ENCODE data around the gene RTP4. TPM values are rescaled to one million over a fixed set of nuclear protein-coding genes. Genes with fewer than 3 reads are reported as not detected.
A peak's percentile ranks its signal among the peaks of the same experiment; 100 is the strongest.

RTP4 gene, protein sequence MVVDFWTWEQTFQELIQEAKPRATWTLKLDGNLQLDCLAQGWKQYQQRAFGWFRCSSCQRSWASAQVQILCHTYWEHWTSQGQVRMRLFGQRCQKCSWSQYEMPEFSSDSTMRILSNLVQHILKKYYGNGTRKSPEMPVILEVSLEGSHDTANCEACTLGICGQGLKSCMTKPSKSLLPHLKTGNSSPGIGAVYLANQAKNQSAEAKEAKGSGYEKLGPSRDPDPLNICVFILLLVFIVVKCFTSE
- total RNA-seq: not detected

DNA sequence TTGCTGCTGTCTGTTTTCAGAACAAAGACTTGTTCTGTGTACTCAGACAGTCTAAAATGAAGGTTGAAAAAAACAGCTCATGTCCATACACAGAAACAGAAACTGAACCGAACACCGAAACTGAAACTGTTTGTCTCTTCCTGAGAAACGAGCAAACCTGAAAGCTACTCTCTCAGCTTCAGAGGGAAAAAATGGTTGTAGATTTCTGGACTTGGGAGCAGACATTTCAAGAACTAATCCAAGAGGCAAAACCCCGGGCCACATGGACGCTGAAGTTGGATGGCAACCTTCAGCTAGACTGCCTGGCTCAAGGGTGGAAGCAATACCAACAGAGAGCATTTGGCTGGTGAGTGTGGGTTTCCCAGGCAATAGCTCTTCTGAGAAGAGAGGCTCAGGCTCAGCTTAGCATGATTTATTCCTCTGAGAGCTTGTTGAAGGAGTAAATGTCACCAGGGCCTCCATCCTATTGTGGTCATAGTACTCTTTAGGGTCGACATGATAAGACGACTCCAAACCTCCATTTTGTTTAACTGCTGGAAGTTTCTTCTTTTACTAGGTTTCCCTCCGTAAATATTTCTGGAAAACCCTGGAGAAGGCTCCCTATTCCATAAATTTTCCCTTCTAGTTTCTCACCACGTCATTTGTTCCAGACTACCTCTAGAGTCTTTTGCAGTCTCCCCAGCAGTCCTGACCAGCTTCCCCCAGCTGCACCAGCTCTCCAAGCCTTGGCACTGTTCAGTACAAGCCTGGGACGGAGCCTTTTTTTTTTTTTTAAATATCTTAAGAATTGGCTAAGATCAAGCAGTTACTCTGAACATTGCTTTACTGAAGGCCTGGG, at the start of gene RTP4:
Gene RTP4 (plus strand): TSS at position 135 of the 838 bp plus-strand sequence. CDS start 57 bp downstream, at position 192.
- DNase-seq: peak; percentile 4

DNA sequence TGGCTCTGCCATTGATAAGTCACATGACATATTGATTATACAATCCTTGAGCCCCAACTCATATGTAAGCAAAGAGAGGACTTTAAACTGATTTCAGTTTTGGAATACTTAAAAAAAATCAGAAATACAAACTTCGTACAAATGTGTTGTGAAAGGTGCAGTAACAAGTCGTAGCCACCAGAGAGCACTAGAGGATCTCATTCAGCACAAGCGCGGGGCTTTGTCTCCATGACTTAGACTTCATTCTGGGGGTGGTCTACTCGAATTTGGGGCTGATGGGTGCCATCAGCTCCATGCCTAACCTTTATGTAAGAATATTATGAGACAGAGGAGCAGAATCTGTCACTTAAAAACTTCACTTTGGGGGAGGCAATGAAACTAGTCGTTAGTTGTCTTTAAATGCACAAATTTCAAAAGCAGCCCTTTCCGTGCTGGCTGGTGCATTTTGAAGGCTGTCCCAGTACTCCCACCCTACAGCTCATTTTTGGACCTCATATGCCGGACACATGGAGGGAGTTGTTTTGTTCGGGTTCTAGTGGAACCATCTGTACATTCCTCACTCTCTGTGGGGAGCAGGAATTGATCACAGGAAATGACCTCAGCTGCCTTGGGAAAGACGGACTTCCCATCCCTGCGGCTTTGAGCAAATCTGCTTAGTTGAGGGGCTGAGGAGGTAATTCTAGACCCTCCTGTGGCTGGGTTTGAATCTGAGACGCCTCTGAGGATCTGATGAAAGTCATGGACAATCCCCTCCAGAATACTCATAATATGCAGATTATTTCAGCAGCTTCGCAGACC, 49.2 kb upstream of the RTP4 start:
- DNase-seq: no peak

DNA sequence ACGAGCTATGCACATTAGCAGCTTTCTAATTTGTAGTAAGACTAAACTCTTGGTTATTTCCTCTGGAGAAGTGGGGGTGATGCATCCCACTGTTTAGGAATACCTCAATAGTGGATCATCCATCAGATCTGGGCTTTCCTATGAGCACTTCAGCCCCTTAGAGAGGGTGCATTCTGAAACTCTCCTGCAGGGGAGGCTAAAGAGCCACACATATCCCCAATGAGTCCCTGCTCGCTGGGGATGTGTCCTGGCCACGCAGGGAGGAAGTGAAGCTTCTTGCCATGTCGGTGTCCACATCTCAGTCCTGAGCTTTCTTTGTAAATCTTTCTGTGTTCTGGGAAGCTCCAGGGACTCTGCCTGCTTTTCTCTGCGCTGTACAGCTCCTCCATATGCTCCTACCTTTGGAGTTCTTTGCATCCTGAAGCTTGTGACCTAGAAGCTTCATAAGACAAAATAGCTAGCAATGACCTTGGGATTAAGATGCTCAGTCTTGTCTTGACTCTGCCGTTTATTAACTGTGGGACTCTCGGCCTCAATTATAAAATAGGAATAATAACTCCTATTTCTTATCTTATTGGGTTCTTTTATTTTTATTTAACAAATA, 48.4 kb upstream of the RTP4 start:
- DNase-seq: peak; percentile 20

DNA sequence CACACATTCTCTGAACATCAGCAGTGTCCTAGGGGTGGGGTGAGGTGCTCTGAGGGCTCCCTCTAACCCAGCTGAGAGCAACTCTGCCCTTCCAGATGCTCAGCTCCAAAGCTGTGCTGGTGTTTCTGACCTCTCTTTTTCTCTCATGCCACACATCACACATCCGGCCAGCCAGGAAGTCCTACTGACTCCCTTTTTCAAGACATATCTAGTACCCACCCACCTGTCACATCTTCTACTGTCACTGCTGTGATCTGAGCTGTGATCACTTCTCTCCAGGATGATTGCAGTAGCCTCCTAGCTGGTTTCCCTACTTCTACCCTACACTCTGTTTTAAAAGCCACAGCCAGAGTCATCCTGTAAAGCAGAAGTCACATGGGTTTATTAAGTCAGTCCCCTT, 46.4 kb upstream of the RTP4 start:
- DNase-seq: no peak

DNA sequence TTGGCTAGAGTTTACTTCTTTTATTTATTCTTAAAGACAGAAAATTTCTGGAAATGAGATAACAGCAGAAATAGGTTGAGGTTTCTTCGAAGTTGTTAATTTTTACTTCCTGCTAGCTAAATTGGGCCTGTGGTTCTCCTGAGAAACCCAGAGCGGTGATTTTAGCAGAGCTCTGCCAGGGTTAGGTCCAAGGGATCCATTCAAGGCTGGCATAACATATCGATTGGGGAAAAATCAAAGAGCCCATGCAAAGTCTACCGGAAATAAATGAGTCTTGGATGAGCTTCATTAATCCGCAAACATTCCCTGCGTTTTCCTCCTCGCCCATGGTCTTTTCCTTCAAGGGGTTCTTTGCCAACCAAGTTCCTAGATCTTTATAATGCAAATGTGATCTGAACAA, 45.9 kb upstream of the RTP4 start:
- no peak for DNase-seq

DNA sequence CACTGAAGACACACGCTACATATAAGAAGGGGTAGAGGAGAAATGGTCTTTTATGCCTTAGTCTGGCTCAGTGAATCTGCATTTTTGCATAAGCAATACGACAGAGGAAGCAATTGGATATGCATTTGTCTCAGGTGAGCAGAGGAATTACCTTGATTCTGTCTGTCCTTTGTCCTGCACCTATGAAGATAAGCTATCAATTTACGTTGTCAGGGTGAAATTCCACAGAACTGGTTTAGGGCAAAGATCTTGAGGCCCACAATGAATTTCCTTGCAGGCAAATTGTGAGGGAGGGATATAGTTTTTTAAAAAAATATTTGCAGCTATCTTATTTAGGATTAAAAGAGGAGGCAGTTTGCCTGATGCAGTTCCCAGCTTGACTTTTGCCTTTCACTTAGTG, 45.1 kb upstream of the RTP4 start:
- DNase-seq: no peak

DNA sequence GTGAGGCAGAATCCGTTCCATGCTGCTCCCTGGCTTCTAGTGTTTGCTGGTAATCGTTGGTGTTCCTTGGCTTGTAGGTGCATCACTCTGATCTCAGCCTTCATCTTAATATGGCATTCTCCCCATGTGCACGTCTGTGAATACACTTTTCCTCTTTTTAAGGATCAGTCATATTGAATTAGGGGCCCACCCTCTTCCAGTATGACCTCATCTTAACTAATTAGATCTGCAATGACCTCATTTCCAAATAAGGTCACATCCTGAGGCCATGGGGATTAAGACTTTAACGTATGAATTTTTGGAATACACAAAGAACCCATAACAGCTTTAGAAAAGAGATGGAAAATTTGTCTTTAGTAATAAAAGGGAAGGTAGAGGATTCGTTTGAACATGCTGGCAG, 42.6 kb upstream of the RTP4 start:
- DNase-seq: no peak

DNA sequence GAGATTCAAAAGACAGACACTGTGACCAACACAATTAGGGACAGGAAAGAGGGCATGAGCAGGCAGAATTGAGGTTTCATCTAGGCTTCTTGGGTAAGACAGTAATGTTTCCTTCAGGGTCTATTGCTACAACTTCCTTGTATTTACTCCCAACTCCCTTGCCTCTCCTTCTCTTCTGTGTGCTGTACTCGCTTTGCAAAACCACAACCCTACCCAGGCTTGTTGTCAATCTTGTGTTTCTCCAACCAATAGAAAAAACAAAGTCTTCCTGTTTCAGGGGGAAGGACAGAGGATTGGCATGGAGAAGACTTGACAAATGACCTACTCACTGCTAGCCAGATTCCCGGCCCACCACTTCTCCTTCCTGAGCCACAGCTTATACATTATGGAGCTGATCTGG, 40.3 kb upstream of the RTP4 start:
- no peak for DNase-seq

DNA sequence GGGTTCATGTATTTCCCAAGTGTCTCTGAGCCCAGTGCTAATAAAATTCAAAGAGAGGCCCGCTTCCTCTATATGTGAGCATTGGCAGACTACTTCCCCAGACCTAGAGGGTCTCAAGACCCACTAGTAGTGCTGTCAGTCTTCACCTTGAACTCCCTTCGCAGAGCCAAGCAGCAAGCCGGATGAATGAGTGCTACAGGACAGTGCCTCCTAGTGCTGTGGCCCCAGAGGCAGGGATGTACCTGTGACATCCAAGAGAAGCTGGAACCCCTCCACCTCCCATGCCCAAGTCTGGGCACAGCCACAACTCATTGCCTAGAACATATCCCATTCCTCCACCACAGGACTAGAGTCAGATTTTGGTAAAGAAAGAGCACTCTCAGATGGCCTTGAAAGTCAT, 39.5 kb upstream of the RTP4 start:
- DNase-seq: no peak

DNA sequence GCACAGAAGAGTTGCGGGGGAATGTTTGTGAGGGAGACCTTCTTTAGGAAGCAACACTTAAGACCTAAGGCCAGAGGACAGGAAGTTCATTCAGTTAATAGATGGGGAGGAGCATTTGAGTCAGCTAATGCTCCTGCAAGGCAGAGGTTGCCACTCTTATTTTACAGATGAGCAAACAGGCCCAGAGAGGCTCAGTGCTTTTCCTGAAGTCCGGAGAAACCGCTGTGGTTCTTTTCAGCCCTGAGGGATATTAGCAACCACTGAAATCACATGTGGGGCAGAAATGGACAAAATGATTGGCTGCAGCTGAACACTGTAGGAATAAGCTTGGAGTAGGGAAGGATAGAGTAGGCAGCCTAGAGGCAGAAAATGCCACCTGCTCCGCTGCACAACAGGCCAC, 33.3 kb upstream of the RTP4 start:
- no peak for DNase-seq

DNA sequence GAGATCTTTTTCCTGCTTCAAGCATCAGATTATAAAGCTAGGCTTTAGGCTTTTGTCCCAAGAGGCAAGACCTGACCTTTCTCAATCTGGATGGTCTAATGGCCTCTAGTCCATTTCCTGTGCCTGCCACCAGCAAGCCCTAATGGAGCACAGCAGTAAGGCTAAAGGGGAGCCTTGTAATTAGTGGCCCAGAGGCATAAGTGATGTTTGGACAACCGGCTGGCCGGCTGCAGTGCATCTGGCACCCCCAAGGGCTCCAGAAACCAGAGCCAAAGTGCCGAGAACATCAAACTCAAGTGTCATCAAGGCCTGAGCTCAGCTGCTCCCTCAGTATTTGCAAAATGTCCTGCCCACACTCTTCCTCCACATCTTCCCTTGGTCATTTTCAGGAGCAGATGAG, 31.9 kb upstream of the RTP4 start:
- DNase-seq: no peak

DNA sequence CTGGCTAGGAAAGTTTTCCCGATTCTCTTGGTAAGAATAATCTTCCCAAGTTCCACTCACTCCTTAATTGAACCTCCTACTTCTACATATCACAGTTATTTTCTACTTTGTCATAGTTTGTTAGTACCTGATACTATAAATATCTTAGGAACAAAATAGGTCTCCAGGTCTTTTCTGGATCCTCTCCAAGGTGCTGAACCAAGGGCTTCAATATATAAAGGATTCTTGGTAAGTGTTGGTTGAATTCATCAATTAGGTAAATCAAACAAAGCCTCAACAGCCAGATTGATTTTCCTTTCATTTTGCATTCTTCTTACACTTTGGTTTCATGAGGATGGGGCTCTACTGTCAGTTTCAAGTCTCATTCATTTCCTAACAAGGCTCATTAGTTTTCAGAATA, 27.6 kb upstream of the RTP4 start:
- no peak for DNase-seq

DNA sequence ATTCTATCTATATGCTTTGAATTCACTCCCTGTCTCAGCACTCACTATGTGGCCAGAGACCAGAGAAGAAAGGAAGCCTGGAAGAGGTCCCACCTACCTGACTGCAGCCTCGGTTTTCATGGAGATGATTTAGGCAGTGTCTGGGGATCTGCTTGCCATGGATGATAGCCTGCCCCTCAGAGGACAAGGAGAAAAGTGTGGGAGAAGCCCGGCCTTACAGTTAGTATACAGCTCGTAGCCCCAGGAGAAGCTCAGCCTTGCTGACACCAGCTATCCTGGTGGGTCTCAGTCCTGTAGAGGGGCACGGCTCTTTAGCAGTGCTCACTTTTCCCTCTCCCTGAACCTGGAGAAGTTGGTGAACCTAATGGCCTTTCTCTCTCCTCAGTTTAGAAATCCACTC, 25.9 kb upstream of the RTP4 start:
- no peak for DNase-seq

DNA sequence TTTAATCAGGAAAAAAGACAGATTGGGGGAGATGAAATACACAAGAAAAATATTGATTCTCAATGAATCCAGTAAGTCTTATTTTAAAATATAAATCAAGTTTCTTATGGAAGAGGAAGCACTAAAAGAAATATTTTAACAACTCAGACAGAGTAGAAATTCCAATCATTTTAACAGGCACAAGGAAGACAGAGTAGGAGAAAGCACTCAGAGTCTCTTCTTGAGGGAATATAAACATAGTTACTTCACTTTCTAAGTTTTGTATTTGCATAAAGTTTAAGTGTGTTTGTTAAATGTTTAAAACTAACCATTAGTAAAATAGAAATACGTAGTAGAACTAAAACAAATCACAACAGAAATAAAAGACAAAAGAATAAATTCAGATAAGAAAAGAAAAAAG, 24.5 kb upstream of the RTP4 start:
- DNase-seq: no peak

DNA sequence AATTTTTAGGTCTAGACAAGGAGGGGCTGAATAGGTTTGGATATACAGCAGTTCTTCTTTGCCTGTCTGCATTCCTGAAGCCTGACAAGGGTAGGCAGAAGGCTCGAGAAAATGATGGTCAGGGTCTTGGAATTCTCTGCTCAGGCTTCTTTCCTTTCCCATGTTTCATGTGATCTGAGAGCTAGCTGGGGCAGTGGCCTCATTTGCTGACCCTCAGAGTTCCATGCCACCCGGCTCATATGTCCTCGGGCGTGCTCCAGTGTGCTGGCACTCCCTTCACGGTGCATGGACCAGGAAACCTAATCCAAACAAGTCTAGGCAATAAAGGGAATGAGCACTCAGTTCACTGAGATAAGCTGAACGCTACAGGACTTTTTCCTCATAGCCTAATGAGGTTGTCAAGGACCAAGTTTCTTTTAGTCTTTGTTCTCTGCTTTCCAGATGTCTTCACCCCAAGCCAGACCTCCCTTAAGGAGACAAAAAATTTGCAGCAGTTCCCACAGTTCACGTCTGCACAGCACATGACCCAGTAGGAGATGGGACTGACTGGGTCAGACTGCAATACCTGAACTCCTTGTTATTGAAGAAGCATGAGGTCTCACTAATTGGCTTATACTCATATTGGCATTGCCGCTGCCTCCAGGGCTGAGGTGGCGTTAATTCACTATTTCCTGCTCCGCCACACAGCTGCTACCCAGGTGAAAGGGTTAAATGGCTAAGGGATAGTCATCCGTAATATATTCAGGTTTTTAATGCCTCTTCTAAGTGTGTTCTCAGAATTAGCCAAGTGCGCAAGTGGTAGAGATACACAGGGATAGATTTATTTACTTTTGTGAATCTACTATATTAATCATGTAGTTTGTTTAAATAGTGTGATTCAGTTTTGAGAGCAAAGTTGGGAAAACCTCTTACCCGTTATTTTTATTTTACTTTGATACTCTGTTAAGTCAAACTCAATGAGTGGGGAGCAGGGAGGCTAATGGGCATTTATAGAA, 15.3 kb upstream of the RTP4 start:
- DNase-seq: no peak

DNA sequence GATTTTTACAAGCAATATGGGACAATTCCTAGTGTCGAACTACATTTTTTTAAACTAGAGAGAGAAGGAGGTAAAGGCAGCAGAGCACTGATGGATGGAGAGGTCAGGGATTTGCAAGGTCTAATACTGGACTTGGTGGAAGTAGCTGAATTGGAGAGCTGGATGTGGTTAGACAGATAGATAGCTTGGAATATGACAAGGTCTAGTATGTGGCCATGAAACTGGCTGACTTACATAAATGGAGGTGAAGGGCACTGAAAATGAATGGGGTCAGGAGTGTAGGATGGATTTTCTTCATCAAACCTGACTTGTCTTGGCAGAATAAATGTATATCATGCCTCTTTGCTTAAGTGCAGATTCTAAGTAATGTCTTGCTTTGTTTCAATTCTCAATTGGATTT, 10.1 kb upstream of the RTP4 start:
- no peak for DNase-seq

DNA sequence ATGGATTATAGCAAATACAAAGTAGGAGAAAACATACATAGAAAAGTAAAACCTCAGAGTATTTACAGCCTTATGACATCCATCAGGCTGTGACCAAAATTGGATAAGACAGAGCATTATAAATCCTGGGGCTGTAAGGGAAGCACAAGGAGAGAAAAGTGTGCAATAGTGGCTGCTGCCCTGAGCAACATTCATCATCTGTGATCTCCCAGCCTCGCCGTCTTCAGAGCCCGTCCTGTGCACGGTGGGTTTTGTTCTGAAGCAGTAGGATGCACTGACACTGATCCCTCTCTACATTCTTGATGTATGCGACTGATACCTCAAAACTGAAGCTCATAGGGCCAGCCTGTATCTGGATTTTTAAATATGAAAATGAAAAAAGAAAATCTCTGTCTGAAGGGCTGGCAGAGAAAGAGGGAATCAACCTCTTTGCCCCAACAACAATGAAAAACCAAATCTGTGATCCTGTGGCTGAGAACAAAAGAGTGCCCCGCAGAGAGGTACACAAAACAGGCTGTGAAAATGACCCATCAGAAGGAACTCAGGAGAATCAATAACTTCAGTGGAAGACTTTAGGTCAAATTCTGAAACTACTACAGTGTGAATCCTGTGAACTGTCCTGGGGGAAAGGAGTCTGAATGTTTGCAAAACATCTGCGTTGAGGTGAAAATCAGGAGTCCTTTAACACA, 8.2 kb upstream of the RTP4 start:
- no peak for DNase-seq

DNA sequence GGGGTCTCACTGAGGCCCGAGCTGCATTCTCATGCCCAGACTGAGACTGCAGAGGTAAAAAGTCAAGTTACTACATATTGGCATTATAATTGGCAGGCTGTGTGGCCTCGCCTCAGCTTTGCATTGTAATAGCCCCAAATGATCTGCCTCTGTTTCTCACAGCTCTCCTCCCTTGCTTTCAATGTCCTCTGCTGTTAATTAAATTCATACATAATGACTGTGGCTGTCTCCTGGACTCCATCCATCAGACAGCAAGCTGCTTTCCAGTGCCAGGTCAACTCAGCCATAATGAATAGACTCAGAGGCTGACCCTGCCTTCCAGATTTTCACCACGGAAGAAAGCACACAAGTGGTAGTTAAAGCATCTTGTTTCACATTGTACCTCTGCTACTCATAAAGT, 7.6 kb upstream of the RTP4 start:
- DNase-seq: no peak

DNA sequence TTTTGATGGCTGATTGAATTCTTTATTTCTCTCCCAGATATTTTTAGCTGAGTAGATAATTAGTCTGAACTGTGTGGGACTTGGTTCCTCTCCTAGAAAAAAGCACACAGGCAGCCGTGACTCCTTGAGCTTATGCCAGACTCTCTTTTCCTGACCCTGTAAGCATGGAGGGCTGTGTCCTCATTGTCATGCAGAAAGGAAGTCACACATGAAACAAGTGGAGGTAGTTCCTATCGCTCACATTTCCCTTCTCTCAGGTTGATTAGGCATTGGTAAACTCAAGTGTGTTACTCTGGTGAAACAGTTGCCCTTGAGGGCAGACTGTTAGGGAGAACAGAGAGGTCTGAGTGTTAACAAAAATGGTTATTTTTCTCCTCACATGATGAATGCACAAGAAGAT, 6.3 kb upstream of the RTP4 start:
- no peak for DNase-seq

DNA sequence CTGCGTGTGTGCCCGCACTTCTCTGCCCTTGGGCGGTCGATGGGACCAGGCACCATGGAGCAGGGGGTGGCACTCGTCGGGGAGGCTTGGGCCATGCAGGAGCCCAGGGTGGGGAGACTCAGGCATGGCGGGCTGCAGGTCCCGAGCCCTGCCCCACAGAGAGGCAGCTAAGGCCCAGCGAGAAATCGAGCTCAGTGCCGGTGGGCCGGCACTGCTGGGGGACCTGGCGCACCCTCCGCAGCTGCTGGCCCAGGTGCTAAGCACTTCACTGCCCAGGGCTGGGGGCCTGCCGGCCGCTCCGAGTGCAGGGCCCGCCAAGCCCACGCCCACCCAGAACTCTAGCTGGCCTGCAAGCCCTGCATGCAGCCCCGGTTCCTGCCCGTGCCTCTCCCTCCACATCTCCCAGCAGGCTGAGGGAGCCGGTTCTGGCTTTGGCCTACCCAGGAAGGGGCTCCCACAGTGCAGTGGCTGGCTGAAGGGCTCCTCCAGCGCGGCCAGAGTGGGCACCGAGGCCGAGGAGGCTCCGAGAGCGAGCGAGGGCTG, 553 bp upstream of the RTP4 start:
- no peak for DNase-seq

DNA sequence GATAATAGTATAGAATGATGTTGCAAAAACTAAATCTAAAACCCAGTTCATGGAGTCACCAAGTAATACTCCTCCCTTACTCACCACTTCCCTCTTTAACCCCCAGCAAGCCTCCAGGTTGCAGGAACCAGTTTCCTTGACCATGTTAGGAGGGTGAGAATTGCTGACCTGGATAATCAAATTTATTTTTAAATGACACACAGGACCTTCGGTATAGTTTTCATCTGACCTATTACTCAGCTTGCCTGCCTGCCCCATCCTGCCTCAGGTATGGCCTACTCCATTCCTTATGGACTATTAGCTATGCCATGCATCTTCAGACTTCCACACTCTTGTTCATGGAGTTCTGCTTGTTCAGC, 883 bp downstream of the RTP4 start:
- no peak for DNase-seq

Data from occipital lobe (tissue), 2 donors.